Lower leg skin (tissue), 3 donors: ENCODE results near the gene CIAO1.

Source experiments
- CTCF ChIP-seq, 3 donors: fragments of 450-650 bp; IDR thresholded peaks; one replicate each; pipeline ENCODE4 v1.5.1; 2016; ENCODE audit warnings: antibody characterized with exemption in 3 of 3, mild to moderate bottlenecking in 3 of 3, moderate library complexity in 2 of 3
- POLR2A ChIP-seq, 2 donors: fragments of 450-650 bp; IDR thresholded peaks; one replicate each; pipeline ENCODE4 v1.6.1; 2016 to 2017; ENCODE audit warnings: antibody characterized with exemption in 2 of 2, mild to moderate bottlenecking in 1 of 2, moderate library complexity in 1 of 2

- TF ChIP-seq POLR2A (IDR thresholded peaks at IDR 0.05) (no peak), CTCF (IDR thresholded peaks at IDR 0.05) (no peak)
Measured at GRCh38 chr2:96225016-96225533, 41.0 kb upstream of the CIAO1 start.
